Renal pelvis (tissue), 4 donors: ENCODE results near the gene SHLD1. TPM values are rescaled to one million over a fixed set of nuclear protein-coding genes. Genes with fewer than 3 reads are reported as not detected.

Experiments used
- DNase-seq: peaks from one replicate; pipeline ENCODE4 v3.0.0-alpha.2; 2013
- polyA plus RNA-seq, 3 donors: library from polyadenylated mRNA; unstranded; fragments of 120-200 nt; gene quantifications; one replicate each; pipeline ENCODE4 v1.2.1, GENCODE V29; 2013; ENCODE audit not compliant: insufficient read length in 3 of 3

The SHLD1 gene
- polyA plus RNA-seq, 3 donors, result 8.2 to 9.4 (median 9.3) TPM

GRCh38 chr20:5809495-5809894 is 59.3 kb downstream of the SHLD1 start:
- no peak for DNase-seq

- no peak for DNase-seq
Measured at GRCh38 chr20:5810800-5811422, 60.7 kb downstream of the SHLD1 start.

- DNase-seq, result no peak
Measured at GRCh38 chr20:5811746-5812145, 61.5 kb downstream of the SHLD1 start.

- DNase-seq, result no peak
Measured at GRCh38 chr20:5818346-5818681, 68.1 kb downstream of the SHLD1 start.

GRCh38 chr20:5820738-5821137 is 70.5 kb downstream of the SHLD1 start:
- DNase-seq, result no peak

- DNase-seq, result no peak
Measured at GRCh38 chr20:5821627-5822215, 71.5 kb downstream of the SHLD1 start.

- no peak for DNase-seq
Measured at GRCh38 chr20:5822569-5822968, 72.4 kb downstream of the SHLD1 start.

- no peak for DNase-seq
Measured at GRCh38 chr20:5825130-5825719, 75.0 kb downstream of the SHLD1 start.

- DNase-seq, result no peak
Measured at GRCh38 chr20:5827098-5827853, 77.1 kb downstream of the SHLD1 start.

GRCh38 chr20:5827861-5828260 is 77.7 kb downstream of the SHLD1 start:
- no peak for DNase-seq

- no peak for DNase-seq
Measured at GRCh38 chr20:5829241-5829809, 79.1 kb downstream of the SHLD1 start.

GRCh38 chr20:5831539-5832237 is 81.5 kb downstream of the SHLD1 start:
- DNase-seq, result no peak

GRCh38 chr20:5833309-5833941 is 83.2 kb downstream of the SHLD1 start:
- no peak for DNase-seq

- no peak for DNase-seq
Measured at GRCh38 chr20:5834436-5835005, 84.3 kb downstream of the SHLD1 start.

- DNase-seq, result no peak
Measured at GRCh38 chr20:5835321-5835821, 85.2 kb downstream of the SHLD1 start.

GRCh38 chr20:5835871-5836270 is 85.7 kb downstream of the SHLD1 start:
- DNase-seq, result peak; percentile 58

- no peak for DNase-seq
Measured at GRCh38 chr20:5836569-5836968, 86.4 kb downstream of the SHLD1 start.

GRCh38 chr20:5840411-5841002 is 90.3 kb downstream of the SHLD1 start:
- no peak for DNase-seq

- no peak for DNase-seq
Measured at GRCh38 chr20:5841522-5841921, 91.3 kb downstream of the SHLD1 start.

- no peak for DNase-seq
Measured at GRCh38 chr20:5842465-5842864, 92.3 kb downstream of the SHLD1 start.
